ENCODE measurements around the gene MEF2C.

The MEF2C gene

DNA sequence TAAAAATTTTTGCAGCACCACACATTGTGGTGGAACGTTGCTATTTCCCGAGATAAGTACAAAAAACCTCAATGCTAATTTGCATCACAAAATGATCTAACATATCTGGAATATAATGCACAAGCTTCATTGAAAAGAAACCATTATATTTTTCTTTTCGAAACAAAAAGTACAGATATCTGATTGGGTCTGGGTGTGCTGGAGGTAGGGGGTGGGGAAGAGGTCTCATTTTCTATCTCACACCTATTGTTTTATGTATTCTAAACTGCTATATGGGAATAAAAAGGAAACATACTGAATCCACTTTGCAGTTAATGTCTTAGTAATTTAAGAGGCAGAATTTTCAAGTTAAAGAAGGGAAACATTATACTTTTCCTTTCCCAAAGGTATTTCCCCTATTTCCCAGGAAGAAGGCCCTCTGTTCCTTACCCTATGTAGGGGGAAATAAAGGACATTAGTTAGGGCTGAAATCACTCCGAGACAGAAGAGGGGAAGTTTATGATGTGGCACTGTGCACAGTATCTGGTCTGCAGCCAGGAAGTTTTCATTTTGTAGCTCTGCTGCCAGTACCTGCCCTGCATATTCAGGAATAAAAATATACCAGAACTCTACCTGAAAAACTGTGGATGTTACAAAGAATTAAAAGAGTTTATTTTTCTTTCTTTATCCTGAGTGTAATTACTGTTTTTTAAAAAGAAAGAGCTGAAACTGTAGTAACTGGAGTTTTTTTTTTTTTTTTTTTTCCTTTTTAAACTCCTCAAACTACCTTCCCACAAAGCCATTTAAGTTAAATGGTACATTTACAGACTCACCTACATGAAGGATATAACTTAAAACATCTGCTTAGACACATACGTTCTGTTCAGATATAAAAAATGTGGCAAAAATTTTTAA, 7.4 kb downstream of the MEF2C start:
- Mint-ChIP-seq H3K4me1 (no peaks in the 10 kb centered on the region), H3K4me3 (no peak overlapping the region), H3K27me3 (ENCODE audit: low read depth, poor library complexity) (peaks cover 12% of the 10 kb centered on the region), H3K9me3 (no peaks in the 10 kb centered on the region), H3K27ac (no peak overlapping the region), H3K36me3 (ENCODE audit: low read depth) (no peaks in the 10 kb centered on the region)
- TF ChIP-seq, protein P1, sequence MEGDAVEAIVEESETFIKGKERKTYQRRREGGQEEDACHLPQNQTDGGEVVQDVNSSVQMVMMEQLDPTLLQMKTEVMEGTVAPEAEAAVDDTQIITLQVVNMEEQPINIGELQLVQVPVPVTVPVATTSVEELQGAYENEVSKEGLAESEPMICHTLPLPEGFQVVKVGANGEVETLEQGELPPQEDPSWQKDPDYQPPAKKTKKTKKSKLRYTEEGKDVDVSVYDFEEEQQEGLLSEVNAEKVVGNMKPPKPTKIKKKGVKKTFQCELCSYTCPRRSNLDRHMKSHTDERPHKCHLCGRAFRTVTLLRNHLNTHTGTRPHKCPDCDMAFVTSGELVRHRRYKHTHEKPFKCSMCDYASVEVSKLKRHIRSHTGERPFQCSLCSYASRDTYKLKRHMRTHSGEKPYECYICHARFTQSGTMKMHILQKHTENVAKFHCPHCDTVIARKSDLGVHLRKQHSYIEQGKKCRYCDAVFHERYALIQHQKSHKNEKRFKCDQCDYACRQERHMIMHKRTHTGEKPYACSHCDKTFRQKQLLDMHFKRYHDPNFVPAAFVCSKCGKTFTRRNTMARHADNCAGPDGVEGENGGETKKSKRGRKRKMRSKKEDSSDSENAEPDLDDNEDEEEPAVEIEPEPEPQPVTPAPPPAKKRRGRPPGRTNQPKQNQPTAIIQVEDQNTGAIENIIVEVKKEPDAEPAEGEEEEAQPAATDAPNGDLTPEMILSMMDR (IDR thresholded peaks at IDR 0.05): no peak
- no peak for DNase-seq

DNA sequence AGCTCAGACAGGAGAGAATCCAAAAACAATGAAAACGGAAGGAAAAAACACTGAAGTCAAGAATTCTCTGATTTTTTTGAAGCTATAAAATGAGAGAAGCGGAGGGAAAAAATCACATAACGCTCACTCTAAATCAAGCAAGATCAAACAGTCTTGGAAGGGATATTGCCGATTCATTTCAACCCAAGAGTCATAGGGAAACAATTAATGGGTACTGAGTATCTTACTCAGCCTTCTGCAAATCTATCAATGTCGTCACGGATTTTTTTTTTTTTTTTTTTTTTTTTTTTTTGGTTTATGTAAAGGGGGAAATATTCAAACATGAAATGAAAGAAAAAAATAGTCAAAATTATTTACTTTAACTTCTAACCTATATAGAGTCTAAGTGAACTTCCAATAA, 9.5 kb downstream of the MEF2C start:
- no peak overlapping the region for H3K4me3 Mint-ChIP-seq
- no peak overlapping the region for H3K27ac Mint-ChIP-seq
- H3K4me1 Mint-ChIP-seq: no peaks in the 10 kb centered on the region
- DNase-seq: no peak
- H3K36me3 Mint-ChIP-seq (ENCODE audit: low read depth): no peaks in the 10 kb centered on the region
- no peaks in the 10 kb centered on the region for H3K9me3 Mint-ChIP-seq
- TF ChIP-seq, protein P1 (IDR thresholded peaks at IDR 0.05): no peak
- no peaks in the 10 kb centered on the region for H3K27me3 Mint-ChIP-seq (ENCODE audit: low read depth, poor library complexity)

DNA sequence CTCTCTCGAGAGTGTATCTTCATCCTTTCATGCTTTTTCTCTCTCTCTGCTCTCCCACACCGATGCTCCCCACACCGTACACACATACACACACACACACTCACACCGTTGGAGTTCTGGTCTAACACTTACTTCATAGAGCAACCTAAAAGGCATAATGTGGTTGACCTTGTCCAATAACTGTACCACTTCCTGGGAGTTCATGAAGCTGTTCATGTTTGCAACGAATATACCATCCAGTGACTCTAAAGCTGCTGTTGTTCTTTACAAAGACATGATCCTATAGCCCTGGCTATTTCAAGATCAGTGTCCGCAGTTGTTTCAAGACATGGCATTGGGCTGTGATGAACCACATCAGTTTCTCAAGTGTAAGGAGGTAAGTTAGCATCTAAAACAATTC, 10.0 kb downstream of the MEF2C start:
- Mint-ChIP-seq H3K27ac (no peak overlapping the region), H3K9me3 (no peaks in the 10 kb centered on the region), H3K4me3 (no peak overlapping the region), H3K27me3 (ENCODE audit: low read depth, poor library complexity) (no peaks in the 10 kb centered on the region), H3K4me1 (no peaks in the 10 kb centered on the region), H3K36me3 (ENCODE audit: low read depth) (no peaks in the 10 kb centered on the region)
- DNase-seq: no peak
- TF ChIP-seq, protein P1 (IDR thresholded peaks at IDR 0.05): no peak

DNA sequence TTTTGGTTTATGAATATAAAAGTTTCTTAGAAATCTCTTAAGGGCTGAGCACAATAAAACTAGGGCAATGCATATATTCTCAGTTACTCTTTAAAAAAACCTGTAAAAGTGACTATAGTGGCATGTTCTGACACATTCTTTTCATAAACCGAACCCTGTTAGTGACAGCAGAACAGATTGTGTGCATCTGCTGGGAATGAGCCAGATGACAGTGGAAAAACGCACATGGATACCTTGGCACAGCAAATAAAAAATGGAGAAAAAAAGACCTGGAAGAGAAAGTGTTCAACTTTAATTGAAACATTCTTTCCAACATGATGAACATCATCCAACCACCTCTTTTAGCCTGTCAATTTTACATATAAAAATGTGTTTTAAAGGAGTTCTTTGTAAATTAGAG, 12.7 kb downstream of the MEF2C start:
- Mint-ChIP-seq H3K27ac (no peak overlapping the region), H3K4me1 (no peaks in the 10 kb centered on the region), H3K27me3 (ENCODE audit: low read depth, poor library complexity) (no peaks in the 10 kb centered on the region), H3K9me3 (no peaks in the 10 kb centered on the region), H3K4me3 (no peak overlapping the region), H3K36me3 (ENCODE audit: low read depth) (no peaks in the 10 kb centered on the region)
- no peak for DNase-seq
- TF ChIP-seq, protein P1 (IDR thresholded peaks at IDR 0.05): no peak

GRCh38 chr5:88868468-88869068, 14.4 kb downstream of the MEF2C start:
- Mint-ChIP-seq H3K4me1 (no peaks in the 10 kb centered on the region), H3K4me3 (no peak overlapping the region), H3K27ac (no peak overlapping the region), H3K36me3 (ENCODE audit: low read depth) (no peaks in the 10 kb centered on the region), H3K27me3 (ENCODE audit: low read depth, poor library complexity) (no peaks in the 10 kb centered on the region), H3K9me3 (no peaks in the 10 kb centered on the region)
- TF ChIP-seq, protein P1 (IDR thresholded peaks at IDR 0.05): no peak
- no peak for DNase-seq
